ENCODE measurements around the gene P3H1. TPM values are rescaled to one million over a fixed set of nuclear protein-coding genes. Genes with fewer than 3 reads are reported as not detected.

P3H1 gene
- total RNA-seq, 1 experiment from 2014 or later, result 47.1 TPM

- no peak overlapping the region for H3T11ph ChIP-seq (ENCODE audit: low read length)
- H4K8ac ChIP-seq (replicated peaks; ENCODE audit: insufficient read length, low read depth, low read length), result no peak overlapping the region
- no peak overlapping the region for H3K9ac ChIP-seq (ENCODE audit: extremely low read depth, insufficient read length, low read length)
- H3K9me3 ChIP-seq (ENCODE audit: control insufficient read depth, low read depth, low read length), result no peaks in the 10 kb centered on the region
- no peak for TF ChIP-seq CTCF (conservative IDR thresholded peaks at IDR 0.05)
- H2AFZ ChIP-seq (ENCODE audit: low read length), result no peak overlapping the region
- no peak overlapping the region for H2BK20ac ChIP-seq (ENCODE audit: low read depth, low read length, poor library complexity, severe bottlenecking)
- no peak overlapping the region for H2BK15ac ChIP-seq (ENCODE audit: low read depth, low read length)
- Mint-ChIP-seq H3K9me3 (no peaks in the 10 kb centered on the region), H3K27ac (peak overlapping the region in 1 of 3 experiments; percentile 50; a peak in 2 of 7 replicates), H3K36me3 (ENCODE audit: insufficient read depth in 1 of 3, low read depth in 3 of 3) (peaks cover 8 to 24% (median 24%) of the 10 kb centered on the region in 3 experiments; a peak in 6 of 7 replicates), H3K4me1 (peaks cover 43 to 45% of the 10 kb centered on the region in 2 experiments), H3K27me3 (ENCODE audit: low read depth) (no peaks in the 10 kb centered on the region; the same call in 1 of the 2 replicates), H3K4me3 (no peak overlapping the region)
- WGBS (ENCODE audit: extremely low coverage, insufficient read length, low lambda C conversion rate), result no CpG with 5 or more reads among the region's 21 CpGs
- no peaks in the 10 kb centered on the region for H3K27me3 ChIP-seq (ENCODE audit: insufficient read depth, low read length)
- no peak overlapping the region for H4K5ac ChIP-seq (ENCODE audit: insufficient read length, low read depth, low read length)
- H2AK5ac ChIP-seq (ENCODE audit: insufficient read length, low read length), result no peak overlapping the region
- H4K20me1 ChIP-seq (ENCODE audit: control insufficient read depth, insufficient read depth, insufficient read length), result no peaks in the 10 kb centered on the region
- no peak overlapping the region for H4K91ac ChIP-seq (ENCODE audit: insufficient read length, low read depth, low read length)
- H3K27ac ChIP-seq (ENCODE audit: insufficient read length, low read depth, low read length), result no peak overlapping the region
- H3K79me1 ChIP-seq (ENCODE audit: insufficient read depth, low read depth, low read length, poor library complexity, severe bottlenecking), result no peaks in the 10 kb centered on the region
- H2BK5ac ChIP-seq (ENCODE audit: insufficient read length, low read length), result no peak overlapping the region
- H3K4me2 ChIP-seq (ENCODE audit: insufficient read depth, insufficient read length, low read length), result no peak overlapping the region
- H2BK12ac ChIP-seq (ENCODE audit: insufficient read length, low read depth, low read length), result no peak overlapping the region
- no peaks in the 10 kb centered on the region; the same call in 1 of the 2 replicates for H3K4me1 ChIP-seq (ENCODE audit: insufficient read depth, low read length)
- no peak overlapping the region for H3K18ac ChIP-seq (ENCODE audit: insufficient read length, low read depth, low read length)
- DNase-seq, result peak; percentile 23
- H3K23ac ChIP-seq (ENCODE audit: insufficient read length, low read depth, low read length), result no peak overlapping the region
- no peaks in the 10 kb centered on the region for H3K23me2 ChIP-seq (ENCODE audit: insufficient read length, low read depth, low read length, poor library complexity, severe bottlenecking)
- H3K79me2 ChIP-seq (ENCODE audit: insufficient read depth, low read length), result no peaks in the 10 kb centered on the region
- no peak overlapping the region for H2BK120ac ChIP-seq (ENCODE audit: low read depth, low read length, poor library complexity, severe bottlenecking)
- no peak overlapping the region for H3K14ac ChIP-seq (ENCODE audit: insufficient read depth, low read length)
- H3K4ac ChIP-seq (ENCODE audit: low read depth, low read length), result no peak overlapping the region
- no peak overlapping the region for H3K56ac ChIP-seq (ENCODE audit: insufficient read length, low read depth, low read length)
Measured at GRCh38 chr1:42743317-42744147, 23.3 kb downstream of the P3H1 start.

All from H9 (cell line).